ENCODE results near the gene OLR1. TPM values are rescaled to one million over a fixed set of nuclear protein-coding genes. Genes with fewer than 3 reads are reported as not detected.
A peak's percentile ranks its signal among the peaks of the same experiment; 100 is the strongest.
"Not testable (repeated sequence)": the region's sequence is repeated elsewhere in the genome, so short reads cannot be mapped to it uniquely, and the experiment has no call there.

OLR1 gene
- total RNA-seq, 2 experiments from 2014 or later = not detected

GRCh38 chr12:10205220-10205807, 33.4 kb upstream of the OLR1 start:
- H3K27ac Mint-ChIP-seq = no peak overlapping the region
- H3K9me3 Mint-ChIP-seq = no peaks in the 10 kb centered on the region
- H3K27me3 Mint-ChIP-seq = peaks cover 4% of the 10 kb centered on the region
- H3K4me3 Mint-ChIP-seq = no peak overlapping the region
- no peak for DNase-seq
- H3K4me1 Mint-ChIP-seq = no peaks in the 10 kb centered on the region
- no peaks in the 10 kb centered on the region for H3K36me3 Mint-ChIP-seq

- H3K4me3 Mint-ChIP-seq, DNase-seq, H3K27ac Mint-ChIP-seq, H3K4me1 Mint-ChIP-seq, H3K36me3 Mint-ChIP-seq, H3K27me3 Mint-ChIP-seq, H3K9me3 Mint-ChIP-seq: not testable (repeated sequence)
Measured at GRCh38 chr12:10204495-10204894, 32.6 kb upstream of the OLR1 start.

GRCh38 chr12:10197879-10198278, 25.9 kb upstream of the OLR1 start:
- H3K36me3 Mint-ChIP-seq = no peaks in the 10 kb centered on the region
- peaks cover 15% of the 10 kb centered on the region for H3K27me3 Mint-ChIP-seq
- H3K4me1 Mint-ChIP-seq = peaks cover 4% of the 10 kb centered on the region
- H3K27ac Mint-ChIP-seq = no peak overlapping the region
- H3K9me3 Mint-ChIP-seq = no peaks in the 10 kb centered on the region
- no peak overlapping the region for H3K4me3 Mint-ChIP-seq
- no peak for DNase-seq

GRCh38 chr12:10196210-10196609, 24.3 kb upstream of the OLR1 start:
- DNase-seq = no peak
- H3K36me3 Mint-ChIP-seq = no peaks in the 10 kb centered on the region
- peaks cover 15% of the 10 kb centered on the region for H3K27me3 Mint-ChIP-seq
- H3K27ac Mint-ChIP-seq = no peak overlapping the region
- H3K4me1 Mint-ChIP-seq = peaks cover 4% of the 10 kb centered on the region
- H3K4me3 Mint-ChIP-seq = no peak overlapping the region
- H3K9me3 Mint-ChIP-seq = no peaks in the 10 kb centered on the region

- Mint-ChIP-seq H3K27me3 (peaks cover 15% of the 10 kb centered on the region), H3K9me3 (no peaks in the 10 kb centered on the region), H3K4me3 (no peak overlapping the region), H3K36me3 (no peaks in the 10 kb centered on the region), H3K27ac (no peak overlapping the region), H3K4me1 (peaks cover 8% of the 10 kb centered on the region)
- no peak for DNase-seq
Measured at GRCh38 chr12:10194160-10194670, 22.3 kb upstream of the OLR1 start.

- H3K4me3 Mint-ChIP-seq = no peak overlapping the region
- no peaks in the 10 kb centered on the region for H3K9me3 Mint-ChIP-seq
- no peak for DNase-seq
- H3K4me1 Mint-ChIP-seq = peaks cover 8% of the 10 kb centered on the region
- no peak overlapping the region for H3K27ac Mint-ChIP-seq
- H3K27me3 Mint-ChIP-seq = peaks cover 15% of the 10 kb centered on the region
- no peaks in the 10 kb centered on the region for H3K36me3 Mint-ChIP-seq
Measured at GRCh38 chr12:10191865-10192264, 19.9 kb upstream of the OLR1 start.

- peaks cover 15% of the 10 kb centered on the region for H3K27me3 Mint-ChIP-seq
- H3K9me3 Mint-ChIP-seq = no peaks in the 10 kb centered on the region
- H3K4me3 Mint-ChIP-seq = no peak overlapping the region
- DNase-seq = peak; percentile 41
- no peak overlapping the region for H3K27ac Mint-ChIP-seq
- peaks cover 3% of the 10 kb centered on the region for H3K4me1 Mint-ChIP-seq
- H3K36me3 Mint-ChIP-seq = no peaks in the 10 kb centered on the region
Measured at GRCh38 chr12:10190558-10191388, 18.8 kb upstream of the OLR1 start.

GRCh38 chr12:10189653-10190052, 17.7 kb upstream of the OLR1 start:
- peaks cover 3% of the 10 kb centered on the region for H3K4me1 Mint-ChIP-seq
- no peak overlapping the region for H3K4me3 Mint-ChIP-seq
- H3K27me3 Mint-ChIP-seq = peaks cover 19% of the 10 kb centered on the region
- H3K9me3 Mint-ChIP-seq = no peaks in the 10 kb centered on the region
- H3K27ac Mint-ChIP-seq = no peak overlapping the region
- DNase-seq = no peak
- H3K36me3 Mint-ChIP-seq = no peaks in the 10 kb centered on the region

GRCh38 chr12:10186958-10187357, 15.0 kb upstream of the OLR1 start:
- H3K27me3 Mint-ChIP-seq = peaks cover 34% of the 10 kb centered on the region
- H3K36me3 Mint-ChIP-seq, H3K9me3 Mint-ChIP-seq: not testable (repeated sequence)

GRCh38 chr12:10186299-10186698, 14.4 kb upstream of the OLR1 start:
- peaks cover 8% of the 10 kb centered on the region for H3K4me1 Mint-ChIP-seq
- H3K9me3 Mint-ChIP-seq = no peaks in the 10 kb centered on the region
- H3K4me3 Mint-ChIP-seq = no peak overlapping the region
- H3K27ac Mint-ChIP-seq = no peak overlapping the region
- H3K36me3 Mint-ChIP-seq = no peaks in the 10 kb centered on the region
- peaks cover 34% of the 10 kb centered on the region for H3K27me3 Mint-ChIP-seq
- DNase-seq = no peak

More at GRCh38 chr12:10186958-10187357, 15.0 kb upstream of the OLR1 start:
- H3K4me1 Mint-ChIP-seq, DNase-seq, H3K27ac Mint-ChIP-seq, H3K4me3 Mint-ChIP-seq: not testable (repeated sequence)

GRCh38 chr12:10184261-10184843, 12.4 kb upstream of the OLR1 start:
- no peak overlapping the region for H3K27ac Mint-ChIP-seq
- H3K9me3 Mint-ChIP-seq = no peaks in the 10 kb centered on the region
- H3K27me3 Mint-ChIP-seq = peaks cover 42% of the 10 kb centered on the region
- no peaks in the 10 kb centered on the region for H3K36me3 Mint-ChIP-seq
- H3K4me3 Mint-ChIP-seq = no peak overlapping the region
- DNase-seq = no peak
- H3K4me1 Mint-ChIP-seq = peaks cover 4% of the 10 kb centered on the region

GRCh38 chr12:10182354-10183049, 10.6 kb upstream of the OLR1 start:
- H3K27ac Mint-ChIP-seq = no peak overlapping the region
- DNase-seq = no peak
- no peaks in the 10 kb centered on the region for H3K36me3 Mint-ChIP-seq
- H3K4me3 Mint-ChIP-seq = no peak overlapping the region
- peaks cover 4% of the 10 kb centered on the region for H3K4me1 Mint-ChIP-seq
- peaks cover 42% of the 10 kb centered on the region for H3K27me3 Mint-ChIP-seq
- H3K9me3 Mint-ChIP-seq = no peaks in the 10 kb centered on the region

GRCh38 chr12:10179776-10180181, 7.8 kb upstream of the OLR1 start:
- H3K36me3 Mint-ChIP-seq = no peaks in the 10 kb centered on the region
- no peak overlapping the region for H3K27ac Mint-ChIP-seq

GRCh38 chr12:10178821-10179220, 6.9 kb upstream of the OLR1 start, which contains the start of gene TMEM52B:
Gene TMEM52B, plus strand, starts transcription at chr12:10179032. Its CDS starts 543 bp downstream, at chr12:10179575.
- Mint-ChIP-seq H3K36me3 (no peaks in the 10 kb centered on the region), H3K9me3 (no peaks in the 10 kb centered on the region), H3K27me3 (peaks cover 31% of the 10 kb centered on the region), H3K4me1 (peaks cover 4% of the 10 kb centered on the region), H3K27ac (no peak within 1 kb of the TSS), H3K4me3 (no peak within 1 kb of the TSS)
- DNase-seq = no peak

More at GRCh38 chr12:10179776-10180181, 7.8 kb upstream of the OLR1 start:
- H3K9me3 Mint-ChIP-seq = no peaks in the 10 kb centered on the region
- H3K27me3 Mint-ChIP-seq = peaks cover 33% of the 10 kb centered on the region
- DNase-seq = no peak
- no peak overlapping the region for H3K4me3 Mint-ChIP-seq
- peaks cover 4% of the 10 kb centered on the region for H3K4me1 Mint-ChIP-seq

Measured in activated naive CD8-positive, alpha-beta T cell treated with anti-CD3 and anti-CD28 coated beads for 36 hours (primary cell).